ENCODE data around the gene GHRH. TPM values are rescaled to one million over a fixed set of nuclear protein-coding genes. Genes with fewer than 3 reads are reported as not detected.

GHRH gene
- total RNA-seq, 1 experiment from 2014 or later: not detected

GRCh38 chr20:37291724-37292126 lies 30.1 kb upstream of the GHRH start:
- DNase-seq (ENCODE audit: low read depth): no peak

- DNase-seq (ENCODE audit: low read depth): no peak
Observed at GRCh38 chr20:37290158-37290810, 28.7 kb upstream of the GHRH start.

- no peak for DNase-seq (ENCODE audit: low read depth)
Observed at GRCh38 chr20:37288091-37288490, 26.5 kb upstream of the GHRH start.

GRCh38 chr20:37285664-37286374 lies 24.2 kb upstream of the GHRH start:
- DNase-seq (ENCODE audit: low read depth): no peak

- no peak for DNase-seq (ENCODE audit: low read depth)
Observed at GRCh38 chr20:37284691-37285161, 23.1 kb upstream of the GHRH start.

- no peak for DNase-seq (ENCODE audit: low read depth)
Observed at GRCh38 chr20:37283530-37284195, 22.0 kb upstream of the GHRH start.

GRCh38 chr20:37282556-37282955 lies 20.9 kb upstream of the GHRH start:
- peak; percentile 65 for DNase-seq (ENCODE audit: low read depth)

GRCh38 chr20:37280403-37280802 lies 18.8 kb upstream of the GHRH start:
- no peak for DNase-seq (ENCODE audit: low read depth)

GRCh38 chr20:37279820-37280219 lies 18.2 kb upstream of the GHRH start:
- no peak for DNase-seq (ENCODE audit: low read depth)

GRCh38 chr20:37278966-37279590 lies 17.5 kb upstream of the GHRH start:
- no peak for DNase-seq (ENCODE audit: low read depth)

- no peak for DNase-seq (ENCODE audit: low read depth)
Observed at GRCh38 chr20:37277253-37277593, 15.6 kb upstream of the GHRH start.

- DNase-seq (ENCODE audit: low read depth): peak; percentile 83
Observed at GRCh38 chr20:37276494-37277252, 15.1 kb upstream of the GHRH start.

- no peak for DNase-seq (ENCODE audit: low read depth)
Observed at GRCh38 chr20:37274851-37275524, 13.4 kb upstream of the GHRH start.

GRCh38 chr20:37273988-37274387 lies 12.4 kb upstream of the GHRH start:
- no peak for DNase-seq (ENCODE audit: low read depth)

GRCh38 chr20:37271421-37271768 lies 9.8 kb upstream of the GHRH start:
- no peak for DNase-seq (ENCODE audit: low read depth)

- peak; percentile 35 for DNase-seq (ENCODE audit: low read depth)
Observed at GRCh38 chr20:37270576-37271420, 9.2 kb upstream of the GHRH start.

- DNase-seq (ENCODE audit: low read depth): no peak
Observed at GRCh38 chr20:37267667-37268313, 6.2 kb upstream of the GHRH start.

GRCh38 chr20:37266940-37267666 lies 5.5 kb upstream of the GHRH start:
- DNase-seq (ENCODE audit: low read depth): no peak

GRCh38 chr20:37265152-37265551 lies 3.5 kb upstream of the GHRH start:
- peak; percentile 27 for DNase-seq (ENCODE audit: low read depth)

All from M059J (cell line).